OCI-LY3 (cell line): ENCODE measurements around the gene OR6F1.
"Not testable (repeated sequence)": the region's sequence is repeated elsewhere in the genome, so short reads cannot be mapped to it uniquely, and the experiment has no call there.

Experiments
- H2AFZ ChIP-seq: fragments of 200-600, 300-600 bp; shearing (Covaris generic); 2 replicates; pipeline ENCODE4 v1.6.0; 2014; ENCODE audit warnings: antibody characterized with exemption, low read depth, low read length
- H3K27ac ChIP-seq: fragments of 200-600, 300-600 bp; sonication (generic); 2 replicates; pipeline ENCODE4 v1.5.1; 2014; ENCODE audit warnings: mild to moderate bottlenecking, low read length, moderate library complexity, mixed read lengths
- H3K27me3 ChIP-seq: fragments of 200-600, 300-600 bp; sonication (generic); 2 replicates; pipeline ENCODE4 v1.6.1; 2014; ENCODE audit warnings: low read depth, low read length, mixed read lengths
- H3K36me3 ChIP-seq: fragments of 200-600, 300-600 bp; sonication (generic); replicated peaks from 2 replicates; pipeline ENCODE3; 2014; ENCODE audit warnings: low read depth, low read length, mixed read lengths
- H3K4me1 ChIP-seq: fragments of 300-600, 200-600 bp; sonication (generic); 2 replicates; pipeline ENCODE4 v1.6.1; 2014; ENCODE audit warnings: low read length, mixed read lengths
- H3K4me2 ChIP-seq: fragments of 200-600, 300-600 bp; sonication (generic); 2 replicates; pipeline ENCODE4 v1.6.1; 2014; ENCODE audit warnings: low read length, mixed read lengths
- H3K4me3 ChIP-seq: fragments of 300-600, 200-600 bp; sonication (generic); 2 replicates; pipeline ENCODE4 v1.5.1; 2014; ENCODE audit warnings: antibody characterized with exemption, mild to moderate bottlenecking, low read length, moderate library complexity
- H3K79me2 ChIP-seq: fragments of 300-600, 200-600 bp; shearing (Covaris generic); 2 replicates; pipeline ENCODE4 v1.6.1; 2014; ENCODE audit warnings: mild to moderate bottlenecking, low read length, mixed read lengths
- H3K9ac ChIP-seq: fragments of 300-600, 200-600 bp; shearing (Covaris generic); 2 replicates; pipeline ENCODE4 v1.6.0; 2014; ENCODE audit warnings: mild to moderate bottlenecking, low read length, moderate library complexity
- H3K9me3 ChIP-seq: fragments of 200-600, 300-600 bp; shearing (Covaris generic); 2 replicates; pipeline ENCODE4 v1.6.1; 2014; ENCODE audit warnings: low read length, mixed read lengths; ENCODE audit not compliant: insufficient read depth
- H4K20me1 ChIP-seq: fragments of 200-600, 300-600 bp; sonication (generic); 2 replicates; pipeline ENCODE4 v1.6.1; 2016; ENCODE audit warnings: low read length, mixed read lengths; ENCODE audit not compliant: insufficient read depth
- EZH2phosphoT487 ChIP-seq: fragments of 200-600 bp; shearing (Covaris generic); IDR thresholded peaks from 2 replicates; pipeline ENCODE4 v1.6.1; 2018; ENCODE audit warnings: antibody characterized with exemption, mixed run types, low read depth
- TF ChIP-seq, protein P1 (sequence below): fragments of 200-600, 300-600 bp; sonication (generic); IDR thresholded peaks from 2 replicates; pipeline ENCODE4 v1.5.1; 2014; ENCODE audit warnings: antibody characterized with exemption, low read length, low read depth

OR6F1 gene

DNA sequence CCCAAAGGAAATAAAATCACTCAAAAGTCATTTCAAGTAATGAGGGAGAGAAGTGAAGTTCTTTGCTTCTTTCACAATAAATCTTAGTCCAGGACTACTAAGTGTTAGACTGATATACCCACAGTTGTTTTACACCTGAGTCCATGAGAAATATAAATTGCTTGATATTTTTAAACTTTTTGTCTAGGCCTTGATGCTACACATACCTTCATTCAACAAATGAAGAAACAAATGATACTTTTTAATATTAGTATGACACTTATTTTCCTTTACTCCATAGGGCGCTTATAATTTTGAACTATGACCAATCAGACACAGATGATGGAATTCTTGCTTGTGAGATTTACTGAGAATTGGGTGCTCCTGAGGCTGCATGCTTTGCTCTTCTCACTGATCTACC lies 21.9 kb upstream of the OR6F1 start, which contains the start of gene OR14K1:
Gene OR14K1, plus strand, starts transcription at position 301 of the 400 bp plus-strand sequence. Its CDS starts 0 bp downstream, at position 301.
- Histone ChIP-seq H2AFZ (no peak within 1 kb of the TSS), H3K4me3 (no peak within 1 kb of the TSS), H3K9me3 (no peaks in the 10 kb centered on the region), H3K9ac (no peak within 1 kb of the TSS), H3K27me3 (peaks cover 8% of the 10 kb centered on the region), H3K36me3 (no peaks in the 10 kb centered on the region), H3K27ac (no peak within 1 kb of the TSS), H3K4me2 (no peak within 1 kb of the TSS), H3K4me1 (no peaks in the 10 kb centered on the region), H4K20me1 (no peaks in the 10 kb centered on the region), H3K79me2 (no peaks in the 10 kb centered on the region)
- TF ChIP-seq EZH2phosphoT487: no peak
- TF ChIP-seq, protein P1, sequence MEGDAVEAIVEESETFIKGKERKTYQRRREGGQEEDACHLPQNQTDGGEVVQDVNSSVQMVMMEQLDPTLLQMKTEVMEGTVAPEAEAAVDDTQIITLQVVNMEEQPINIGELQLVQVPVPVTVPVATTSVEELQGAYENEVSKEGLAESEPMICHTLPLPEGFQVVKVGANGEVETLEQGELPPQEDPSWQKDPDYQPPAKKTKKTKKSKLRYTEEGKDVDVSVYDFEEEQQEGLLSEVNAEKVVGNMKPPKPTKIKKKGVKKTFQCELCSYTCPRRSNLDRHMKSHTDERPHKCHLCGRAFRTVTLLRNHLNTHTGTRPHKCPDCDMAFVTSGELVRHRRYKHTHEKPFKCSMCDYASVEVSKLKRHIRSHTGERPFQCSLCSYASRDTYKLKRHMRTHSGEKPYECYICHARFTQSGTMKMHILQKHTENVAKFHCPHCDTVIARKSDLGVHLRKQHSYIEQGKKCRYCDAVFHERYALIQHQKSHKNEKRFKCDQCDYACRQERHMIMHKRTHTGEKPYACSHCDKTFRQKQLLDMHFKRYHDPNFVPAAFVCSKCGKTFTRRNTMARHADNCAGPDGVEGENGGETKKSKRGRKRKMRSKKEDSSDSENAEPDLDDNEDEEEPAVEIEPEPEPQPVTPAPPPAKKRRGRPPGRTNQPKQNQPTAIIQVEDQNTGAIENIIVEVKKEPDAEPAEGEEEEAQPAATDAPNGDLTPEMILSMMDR: no peak

DNA sequence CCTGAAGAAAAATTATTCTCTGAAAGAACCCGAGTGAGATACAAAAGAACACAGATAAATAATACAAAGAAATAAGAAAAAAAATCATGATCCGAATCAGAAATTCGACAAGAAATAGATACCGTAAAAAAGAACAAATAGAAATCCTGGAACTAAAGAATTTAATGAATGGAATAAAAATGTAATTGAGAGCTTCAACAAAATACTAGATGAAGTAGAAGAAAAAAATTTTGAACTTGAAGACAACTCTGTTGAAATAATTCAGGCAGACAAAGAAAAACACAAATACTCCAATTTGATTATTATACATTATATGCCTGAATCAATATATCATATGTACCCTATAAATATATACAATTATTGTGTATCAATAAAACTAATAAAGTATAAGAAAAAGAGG lies 4.8 kb upstream of the OR6F1 start:
- no peak overlapping the region for H3K4me2 ChIP-seq
- H3K9me3 ChIP-seq: no peaks in the 10 kb centered on the region
- H4K20me1 ChIP-seq: no peaks in the 10 kb centered on the region
- no peak overlapping the region for H3K4me3 ChIP-seq
- no peaks in the 10 kb centered on the region for H3K79me2 ChIP-seq
- no peaks in the 10 kb centered on the region for H3K36me3 ChIP-seq
- H2AFZ ChIP-seq: no peak overlapping the region
- H3K4me1 ChIP-seq: no peaks in the 10 kb centered on the region
- H3K27ac ChIP-seq: no peak overlapping the region
- no peaks in the 10 kb centered on the region for H3K27me3 ChIP-seq
- H3K9ac ChIP-seq: no peak overlapping the region
- TF ChIP-seq, protein P1: no peak
- TF ChIP-seq EZH2phosphoT487: no peak

DNA sequence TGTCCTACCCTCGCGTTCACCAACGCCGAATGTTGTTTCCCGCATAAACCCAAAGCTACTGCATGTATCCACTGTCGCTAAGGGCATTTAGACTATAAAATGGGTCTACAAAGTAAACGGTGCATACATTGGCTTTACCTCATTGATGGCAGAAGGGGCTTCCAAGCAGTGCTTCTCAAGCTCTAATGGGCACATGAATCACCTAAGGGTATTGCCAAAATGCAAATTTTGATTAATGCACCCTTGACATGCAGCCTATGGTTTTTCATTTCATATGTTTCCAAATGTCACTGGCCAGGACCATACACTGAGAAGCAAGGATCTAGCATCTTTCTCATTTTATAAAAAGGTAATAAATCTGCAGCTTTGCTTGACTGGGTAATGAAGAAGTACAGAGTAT lies 2.7 kb downstream of the OR6F1 start:
- no peaks in the 10 kb centered on the region for H3K79me2 ChIP-seq
- H3K9me3 ChIP-seq: no peaks in the 10 kb centered on the region
- H3K4me1 ChIP-seq: no peaks in the 10 kb centered on the region
- H3K4me2 ChIP-seq: no peak overlapping the region
- H3K9ac ChIP-seq: no peak overlapping the region
- peaks cover 6% of the 10 kb centered on the region; the same call in 1 of the 2 replicates for H3K27me3 ChIP-seq
- H3K36me3 ChIP-seq: no peaks in the 10 kb centered on the region
- H2AFZ ChIP-seq: no peak overlapping the region
- no peak overlapping the region for H3K4me3 ChIP-seq
- no peaks in the 10 kb centered on the region for H4K20me1 ChIP-seq
- TF ChIP-seq EZH2phosphoT487: no peak
- TF ChIP-seq, protein P1: no peak
- H3K27ac ChIP-seq: no peak overlapping the region

DNA sequence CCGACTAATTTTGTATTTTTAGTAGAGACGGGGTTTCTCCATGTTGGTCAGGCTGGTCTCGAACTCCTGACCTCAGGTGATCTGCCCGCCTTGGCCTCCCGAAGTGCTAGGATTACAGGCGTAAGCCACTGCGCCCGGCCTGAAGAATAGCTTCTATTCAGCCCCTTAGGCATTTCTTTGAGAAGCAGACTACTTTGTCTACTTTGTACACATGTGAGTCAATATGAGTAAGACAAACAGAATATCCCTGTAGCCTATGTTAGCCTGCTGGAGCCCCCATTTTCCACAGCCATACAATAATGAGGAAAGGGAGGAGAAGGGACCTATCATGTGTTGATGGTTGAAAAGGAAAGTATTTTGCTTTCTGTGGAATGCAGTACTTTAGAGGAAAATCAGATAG lies 5.8 kb downstream of the OR6F1 start:
- H3K79me2 ChIP-seq, H3K27me3 ChIP-seq, H3K4me3 ChIP-seq, H3K36me3 ChIP-seq, H3K4me2 ChIP-seq, H4K20me1 ChIP-seq, H2AFZ ChIP-seq, H3K9ac ChIP-seq, H3K4me1 ChIP-seq, H3K27ac ChIP-seq, H3K9me3 ChIP-seq: not testable (repeated sequence)

DNA sequence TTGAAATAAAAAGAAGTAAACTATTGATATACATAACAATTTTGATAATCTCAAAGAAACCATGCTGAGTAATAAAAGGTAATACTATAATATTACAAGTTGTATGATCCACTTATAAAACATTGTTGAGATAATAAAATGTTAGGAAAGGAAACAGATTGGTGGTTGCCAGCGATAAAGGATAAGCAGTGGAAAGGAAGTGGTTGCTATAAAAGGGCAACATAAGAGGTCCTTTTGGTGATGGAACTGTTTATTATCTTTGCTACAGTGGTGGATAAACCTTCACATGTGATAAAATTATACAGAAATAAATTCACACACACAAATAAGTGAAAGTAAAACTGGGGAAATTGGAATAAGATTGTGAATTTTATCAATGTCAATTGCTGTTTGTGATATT lies 15.1 kb downstream of the OR6F1 start:
- H3K9ac ChIP-seq: no peak overlapping the region
- H3K4me1 ChIP-seq: no peaks in the 10 kb centered on the region
- H4K20me1 ChIP-seq: no peaks in the 10 kb centered on the region
- H3K79me2 ChIP-seq: no peaks in the 10 kb centered on the region
- no peak overlapping the region for H3K4me2 ChIP-seq
- TF ChIP-seq, protein P1: no peak
- TF ChIP-seq EZH2phosphoT487: no peak
- no peaks in the 10 kb centered on the region for H3K36me3 ChIP-seq
- H3K4me3 ChIP-seq: no peak overlapping the region
- no peak overlapping the region for H2AFZ ChIP-seq
- H3K27me3 ChIP-seq: 0 out of 2 replicates have a peak, but pooled peaks cover 2% of the 10 kb centered on the region
- H3K9me3 ChIP-seq: no peaks in the 10 kb centered on the region
- no peak overlapping the region for H3K27ac ChIP-seq
